Stimulated activated CD8-positive, alpha-beta memory T cell treated with anti-CD3 and anti-CD28 coated beads, Interleukin-7, amount 100 ng/mL, for 4 hours (primary cell): ENCODE measurements around the gene CIROP.
A peak's percentile ranks its signal among the peaks of the same experiment; 100 is the strongest.

Experiments
- DNase-seq, 2 donors: peaks; one replicate each; pipeline ENCODE4 v3.0.0-alpha.2; 2020; ENCODE audit warnings: low read depth in 2 of 2

CIROP gene

DNA sequence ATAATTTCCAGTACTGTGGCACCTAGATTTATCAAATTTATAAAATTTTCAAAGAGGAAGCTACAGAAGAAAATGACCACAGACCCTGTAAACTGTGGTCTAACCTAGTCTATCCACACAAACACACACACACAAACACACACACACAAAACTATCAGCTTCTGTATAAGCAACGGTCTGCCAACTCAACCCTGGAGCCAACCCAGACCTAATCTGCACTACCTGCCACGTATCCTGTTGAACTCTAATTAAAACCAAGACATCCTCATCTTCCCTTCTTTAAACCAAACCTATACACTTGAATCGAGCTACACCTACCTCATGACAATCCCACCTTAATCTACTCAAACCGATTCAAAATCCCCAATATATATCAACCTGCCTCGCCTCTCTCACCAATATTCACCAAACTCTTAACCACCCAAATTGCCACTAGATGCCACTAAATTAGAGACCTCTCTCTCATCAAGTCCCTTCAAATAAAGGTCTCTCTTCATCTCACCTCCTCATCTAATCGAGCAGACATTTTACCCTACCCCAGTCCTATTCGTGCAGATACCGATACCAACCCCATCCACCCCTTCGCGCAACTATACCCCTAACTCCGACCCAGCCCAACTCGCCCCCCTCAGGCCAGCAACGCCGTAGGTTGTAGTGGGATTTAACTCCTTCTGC, 10.7 kb downstream of the CIROP start:
- DNase-seq: peak in 1 of 2 donors; percentile 67

DNA sequence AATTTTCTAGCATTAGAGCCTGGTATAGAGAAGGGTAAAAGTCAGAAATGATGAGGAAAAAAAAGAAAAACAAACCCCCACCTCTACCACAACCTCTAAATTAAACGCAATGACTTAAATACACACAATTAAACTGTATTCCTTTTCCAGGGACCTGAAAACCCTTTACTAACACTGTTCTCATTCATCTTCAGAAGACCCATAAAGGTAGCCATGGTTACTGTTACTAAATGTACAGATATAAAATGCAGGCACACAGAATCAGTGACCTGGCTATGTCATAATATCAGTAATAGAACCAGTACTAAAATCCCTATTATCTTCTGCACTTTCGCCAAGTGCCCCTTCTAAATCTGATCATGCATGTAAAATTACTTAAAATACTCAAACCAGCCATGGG, 11.3 kb downstream of the CIROP start:
- no peak for DNase-seq

DNA sequence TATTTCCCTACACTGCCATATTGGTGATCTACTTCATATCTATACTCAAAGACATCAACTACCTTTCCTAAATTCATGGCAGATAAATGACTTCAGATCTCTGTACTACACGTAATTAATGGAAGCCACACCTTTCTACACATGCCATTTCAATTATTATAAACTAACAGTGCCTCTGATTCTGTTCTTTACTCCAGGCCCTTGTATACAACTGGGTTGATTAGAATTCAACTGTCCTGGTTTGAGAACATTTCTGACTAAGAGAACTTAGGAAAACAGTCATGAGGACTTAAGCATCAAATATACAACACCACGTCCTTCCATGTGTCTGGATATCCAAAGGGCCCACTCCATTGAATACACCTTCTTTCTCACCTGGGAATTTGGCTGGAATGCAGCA, 11.7 kb downstream of the CIROP start:
- no peak for DNase-seq

DNA sequence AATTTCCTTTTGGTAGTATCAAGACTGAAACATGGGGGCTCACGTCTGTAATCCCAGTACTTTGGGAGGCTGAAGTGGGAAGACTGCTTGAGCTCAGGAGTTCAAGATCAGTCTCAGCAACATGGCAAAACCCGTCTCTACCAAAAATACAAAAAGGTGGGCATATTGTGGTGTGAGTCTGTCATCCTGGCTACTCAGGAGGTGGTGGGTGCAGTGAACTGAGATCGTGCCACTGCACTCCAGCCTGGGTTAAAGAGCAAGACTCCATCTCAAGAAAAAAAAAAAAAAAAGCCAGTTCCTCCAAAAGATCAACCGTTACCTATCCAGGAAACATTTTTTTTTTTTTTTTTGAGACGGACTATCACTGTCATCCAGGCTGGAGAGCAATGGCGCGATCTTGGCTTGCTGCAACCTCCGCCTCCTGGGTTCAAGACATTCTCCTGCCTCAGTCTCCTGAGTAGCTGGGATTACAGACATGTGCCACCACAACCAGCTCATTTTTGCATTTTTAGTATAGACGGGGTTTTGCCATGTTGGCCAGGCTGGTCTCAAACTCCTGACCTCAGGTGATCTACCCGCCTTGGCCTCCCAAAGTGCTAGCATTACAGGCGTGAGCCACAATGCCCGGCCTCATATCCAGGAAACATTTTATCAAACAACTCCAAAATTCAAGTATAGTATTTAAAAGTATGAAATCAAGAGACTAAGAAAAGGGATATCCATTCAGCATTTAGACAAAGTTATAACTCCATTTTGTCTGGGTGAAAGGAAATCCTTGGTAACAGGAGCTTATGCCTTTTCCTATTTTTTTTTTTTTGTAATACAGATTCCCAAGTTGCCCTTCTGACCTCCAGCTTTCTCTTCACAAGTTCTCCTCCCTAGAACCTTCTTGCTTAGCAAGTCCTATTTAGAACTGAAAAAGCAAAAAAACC, 13.2 kb downstream of the CIROP start:
- no peak for DNase-seq

DNA sequence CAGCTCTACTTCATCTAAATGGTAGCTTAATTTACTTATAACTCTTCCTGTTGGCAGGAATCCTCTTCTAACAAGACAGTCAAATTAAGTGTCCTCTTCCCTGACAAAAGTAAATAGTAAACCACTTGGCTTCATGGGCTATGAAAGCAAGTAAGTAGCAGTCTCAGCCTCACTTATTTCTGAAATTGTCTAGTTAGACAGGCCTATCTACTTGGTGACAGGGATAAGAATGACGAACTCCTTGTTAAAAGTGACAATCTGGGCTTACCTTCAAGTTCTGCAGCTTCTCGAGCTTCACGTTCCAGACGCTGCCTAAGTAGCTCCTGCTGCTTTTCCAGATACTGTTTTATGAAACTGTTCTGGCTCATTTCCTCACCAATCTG, 14.5 kb downstream of the CIROP start:
- DNase-seq: no peak

DNA sequence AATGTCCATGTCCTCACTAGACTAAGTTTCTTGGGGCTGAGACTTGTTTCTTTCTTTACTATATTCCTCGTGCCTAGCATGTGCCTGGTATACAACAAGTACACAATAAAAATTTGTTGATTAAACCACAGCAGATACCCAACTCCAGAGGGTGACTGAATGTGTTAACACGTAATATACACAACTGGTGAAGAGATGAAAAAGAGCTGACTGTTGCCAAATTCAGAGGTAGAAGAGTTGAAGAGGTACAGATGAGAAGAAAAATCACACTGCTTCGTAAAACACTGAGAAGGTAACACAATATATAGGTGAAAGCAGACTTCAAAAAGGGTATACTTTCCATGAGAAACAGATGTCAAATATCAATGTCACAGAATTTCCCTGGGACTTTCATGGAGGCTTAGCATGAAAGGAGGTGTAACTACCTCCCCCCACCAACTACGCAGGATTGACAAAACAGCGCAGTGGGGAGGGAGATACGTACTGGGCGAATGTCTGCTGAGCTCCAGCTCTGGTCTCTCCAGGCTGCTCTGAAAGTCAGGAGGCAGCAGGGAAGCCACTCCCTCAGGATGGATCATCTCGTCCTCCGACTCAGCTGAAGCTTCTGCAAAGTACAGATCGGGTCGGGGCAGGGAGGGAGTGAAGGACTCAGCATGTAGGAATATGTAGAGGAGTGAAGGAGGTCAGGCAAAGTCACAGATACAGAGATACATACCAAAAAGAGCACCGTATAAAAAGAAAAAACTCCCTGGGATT, 15.1 kb downstream of the CIROP start:
- no peak for DNase-seq

DNA sequence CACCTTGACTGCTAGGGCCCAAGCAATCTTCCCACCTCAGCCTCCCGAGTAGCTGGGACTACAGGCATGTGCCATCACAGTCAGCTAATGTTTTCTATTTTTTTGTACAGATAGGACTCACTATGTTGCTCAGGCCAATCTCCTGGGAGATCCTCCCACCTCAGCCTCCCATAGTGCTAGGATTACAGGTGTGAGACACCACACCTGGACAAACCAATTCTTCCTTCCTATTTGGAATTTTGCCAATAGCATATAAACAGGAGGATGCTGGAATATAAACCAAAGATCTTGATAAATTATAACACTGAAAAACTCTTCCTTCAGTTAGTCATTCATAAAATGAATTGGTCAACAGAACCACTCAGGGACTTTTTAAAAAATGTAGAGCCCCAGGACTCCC, 18.2 kb downstream of the CIROP start:
- no peak for DNase-seq

DNA sequence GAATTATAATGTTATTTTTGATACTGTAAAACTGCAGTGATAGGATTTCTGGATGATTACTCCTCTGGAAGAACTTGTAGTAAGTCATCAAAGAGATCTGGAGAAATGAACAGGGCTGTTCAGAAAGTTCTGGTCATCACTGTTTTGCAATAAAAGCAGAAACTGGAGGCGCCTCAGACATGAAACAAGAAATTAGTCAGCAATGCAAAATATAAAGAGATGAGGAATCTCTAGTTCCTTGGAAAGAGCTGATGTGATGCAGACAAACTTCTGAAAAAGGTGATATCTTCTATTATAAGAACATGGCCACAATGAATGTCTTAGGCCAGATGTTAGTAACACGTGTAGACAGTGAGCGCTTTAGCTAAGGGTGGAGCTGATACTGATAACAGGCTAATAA, 19.3 kb downstream of the CIROP start:
- no peak for DNase-seq

DNA sequence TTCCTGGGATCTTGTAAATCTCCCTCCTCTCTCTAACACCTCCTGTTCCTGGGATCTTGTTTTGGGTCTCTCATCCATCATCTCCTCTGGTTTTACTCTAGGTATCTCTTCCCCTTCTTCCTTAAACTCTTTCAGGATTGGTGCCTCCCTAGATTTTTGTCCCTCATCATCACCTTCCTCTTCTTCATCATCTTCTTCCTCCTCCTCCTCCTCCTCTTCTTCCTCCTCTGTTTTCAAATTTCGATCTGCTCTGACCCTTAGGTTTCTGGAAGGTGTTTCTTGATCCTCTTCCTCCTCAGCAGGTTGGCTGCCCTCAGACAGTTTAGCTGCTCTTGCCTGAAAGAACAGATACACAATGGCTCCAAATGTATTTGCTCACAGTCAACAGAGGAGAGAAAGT, 24.3 kb downstream of the CIROP start:
- DNase-seq: no peak

DNA sequence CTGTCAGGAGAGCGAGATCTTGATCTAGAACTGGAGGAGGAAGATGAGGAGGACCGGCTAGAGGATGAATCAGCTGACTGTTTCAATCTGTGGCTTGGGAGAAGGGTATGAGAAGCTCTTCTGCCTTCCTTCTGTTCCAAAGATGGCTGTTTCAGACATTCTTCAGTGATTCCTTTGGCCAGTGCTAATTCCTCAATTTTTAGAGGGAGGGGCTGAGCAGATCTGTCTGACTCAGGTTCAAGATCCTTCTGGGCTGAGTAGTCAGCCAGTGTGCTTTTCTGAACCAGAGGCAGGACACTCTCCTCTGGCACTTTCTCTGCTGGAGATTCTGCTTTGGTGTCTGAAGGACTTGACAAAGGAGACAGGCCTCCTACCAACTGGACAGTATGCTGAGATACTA, 25.1 kb downstream of the CIROP start:
- no peak for DNase-seq

DNA sequence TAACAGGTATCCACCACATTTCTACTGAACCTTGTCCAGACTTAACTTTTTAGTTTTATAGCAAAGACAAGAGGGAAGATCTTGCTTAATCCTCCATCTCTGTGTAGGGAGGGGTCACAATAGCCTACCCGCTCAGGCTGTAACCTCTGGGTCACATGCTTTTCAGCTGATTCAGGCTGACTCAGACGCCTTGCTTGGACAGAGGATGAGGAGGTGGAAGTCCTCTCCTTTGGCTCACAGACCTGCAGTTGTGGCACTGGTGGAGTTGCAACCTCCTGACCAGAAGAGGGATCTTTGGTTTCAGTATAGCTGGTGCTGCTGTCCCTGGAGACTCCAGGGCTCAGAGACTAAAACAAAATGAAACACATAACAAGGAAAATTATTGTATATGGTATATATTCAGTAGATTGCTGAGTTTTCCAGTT, 26.1 kb downstream of the CIROP start:
- DNase-seq: no peak

DNA sequence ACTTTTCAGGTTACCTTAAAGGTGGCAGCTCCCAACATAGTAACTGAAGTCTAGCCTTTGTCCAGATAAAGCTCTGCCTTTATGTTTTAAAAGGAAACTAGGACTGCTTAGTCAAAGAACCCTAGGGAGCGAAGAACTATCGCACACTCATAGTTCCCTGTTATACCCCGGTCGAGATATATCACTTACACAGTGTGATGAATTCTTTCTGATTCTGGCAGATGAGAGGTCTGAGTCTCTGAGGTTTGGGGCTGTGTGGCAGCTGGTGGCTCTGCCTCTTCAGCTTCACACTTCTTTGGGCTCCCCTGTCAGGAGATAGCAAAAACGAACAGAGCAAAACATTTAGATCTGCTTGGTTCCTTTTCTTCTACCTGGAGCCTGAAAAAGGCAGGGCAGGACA, 26.8 kb downstream of the CIROP start:
- DNase-seq: no peak

DNA sequence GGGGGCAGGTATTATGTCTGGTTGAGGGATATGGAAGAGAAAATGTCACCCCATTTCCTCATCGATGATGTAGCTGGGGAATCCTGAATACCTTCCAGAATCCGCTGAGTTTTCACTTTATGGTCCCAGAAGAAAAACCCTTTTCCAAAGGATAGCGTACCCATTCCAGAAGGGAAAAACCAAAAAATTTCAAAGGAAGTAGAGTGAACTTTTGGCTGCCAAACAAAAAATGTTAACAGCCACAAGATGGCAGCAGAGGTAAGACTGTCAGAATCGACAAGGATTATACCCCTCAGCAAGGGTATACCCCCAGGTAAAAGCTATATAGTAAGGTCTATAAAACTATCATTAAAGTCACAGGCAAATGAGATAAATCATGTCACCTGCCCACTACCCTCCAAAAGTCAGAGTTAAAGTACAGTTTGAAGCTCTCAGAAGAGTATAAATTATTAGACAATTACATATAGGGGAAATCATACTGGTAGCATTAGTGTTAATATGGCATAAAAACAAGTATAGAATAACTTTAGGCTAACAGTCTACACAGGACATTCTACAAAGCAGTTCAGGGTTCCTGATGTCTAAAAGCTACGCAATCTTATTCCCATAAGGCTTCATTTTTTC, 27.9 kb downstream of the CIROP start:
- no peak for DNase-seq

DNA sequence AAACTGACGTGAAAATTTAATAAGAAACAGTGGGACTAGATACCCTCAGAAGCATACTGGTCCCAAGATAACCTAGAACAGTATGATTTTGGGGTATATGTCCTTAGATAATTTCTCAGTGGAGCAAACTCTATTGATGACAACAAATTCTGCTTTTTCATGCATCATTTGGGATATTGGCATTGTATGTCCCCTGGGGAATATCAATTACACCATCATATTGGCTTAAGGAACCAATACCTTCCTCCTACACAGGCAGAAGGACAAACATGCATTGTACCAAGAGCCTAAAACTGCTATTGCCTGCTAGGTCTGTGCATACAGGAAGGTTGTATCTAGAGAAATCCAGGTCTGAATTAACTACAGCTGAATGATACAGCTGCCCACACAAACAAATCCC, 29.9 kb downstream of the CIROP start:
- DNase-seq: no peak

DNA sequence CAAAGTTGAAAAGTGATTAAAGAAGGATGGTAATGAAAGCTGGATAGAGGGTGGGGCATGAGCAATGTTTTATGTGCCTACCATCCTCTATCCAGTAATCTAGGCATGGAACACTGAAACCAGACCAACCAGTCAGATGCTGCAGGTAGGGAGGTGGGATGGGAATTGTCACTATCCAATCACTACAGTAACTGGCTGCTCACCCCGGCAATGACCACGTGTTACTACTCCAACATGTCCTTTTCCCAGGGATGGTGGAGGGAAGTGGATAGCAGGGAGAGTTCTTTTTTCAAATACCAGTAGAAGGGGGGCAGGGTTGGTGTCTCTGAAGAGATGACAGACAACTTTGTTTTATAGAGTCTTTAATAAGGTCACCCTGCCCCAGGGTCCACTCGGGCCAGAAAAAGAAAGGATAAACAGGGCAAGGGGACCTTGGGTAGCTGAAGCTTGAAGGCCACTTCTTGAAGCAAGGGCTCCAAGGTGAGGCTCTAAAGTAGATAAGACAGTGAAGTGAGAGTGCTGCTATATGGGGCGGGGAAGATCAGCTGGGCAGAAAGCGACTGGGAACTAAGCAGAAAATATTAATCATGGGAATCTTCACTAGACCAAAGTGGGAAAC, 32.8 kb downstream of the CIROP start:
- no peak for DNase-seq

DNA sequence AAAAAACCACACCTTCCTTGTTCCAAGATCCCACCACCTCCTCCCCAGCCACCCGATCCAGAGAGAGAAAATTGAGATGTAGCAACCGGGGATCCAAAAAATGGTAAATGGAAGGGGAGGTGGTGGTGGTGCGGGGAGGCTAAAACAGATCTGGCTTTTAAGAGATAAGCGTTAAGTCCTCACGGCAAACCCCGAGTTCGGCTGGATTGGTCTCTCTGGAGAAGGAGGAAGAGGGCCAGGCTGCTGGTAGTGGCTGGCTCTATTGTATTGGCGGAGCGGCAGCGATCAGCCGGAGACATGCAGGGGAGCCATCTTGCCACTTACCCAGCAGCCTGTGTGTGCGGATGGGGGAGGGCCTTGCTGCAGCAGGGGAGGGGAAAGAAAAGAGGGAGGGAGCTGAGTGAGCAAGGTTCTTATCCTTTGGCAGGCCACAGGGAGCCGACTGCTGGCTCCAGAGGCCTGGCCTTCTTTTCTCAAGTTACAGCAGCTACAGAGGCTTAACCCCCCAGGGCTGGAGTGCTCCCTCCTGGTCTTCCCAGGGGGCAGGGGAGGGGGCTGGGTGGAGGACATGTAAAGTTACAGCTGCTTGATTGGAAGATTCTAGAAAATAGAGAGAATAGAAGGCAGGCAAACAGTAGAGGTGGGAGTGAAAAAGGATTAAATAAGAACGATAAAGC, 33.4 kb downstream of the CIROP start:
- DNase-seq: peak; percentile 53 to 64

DNA sequence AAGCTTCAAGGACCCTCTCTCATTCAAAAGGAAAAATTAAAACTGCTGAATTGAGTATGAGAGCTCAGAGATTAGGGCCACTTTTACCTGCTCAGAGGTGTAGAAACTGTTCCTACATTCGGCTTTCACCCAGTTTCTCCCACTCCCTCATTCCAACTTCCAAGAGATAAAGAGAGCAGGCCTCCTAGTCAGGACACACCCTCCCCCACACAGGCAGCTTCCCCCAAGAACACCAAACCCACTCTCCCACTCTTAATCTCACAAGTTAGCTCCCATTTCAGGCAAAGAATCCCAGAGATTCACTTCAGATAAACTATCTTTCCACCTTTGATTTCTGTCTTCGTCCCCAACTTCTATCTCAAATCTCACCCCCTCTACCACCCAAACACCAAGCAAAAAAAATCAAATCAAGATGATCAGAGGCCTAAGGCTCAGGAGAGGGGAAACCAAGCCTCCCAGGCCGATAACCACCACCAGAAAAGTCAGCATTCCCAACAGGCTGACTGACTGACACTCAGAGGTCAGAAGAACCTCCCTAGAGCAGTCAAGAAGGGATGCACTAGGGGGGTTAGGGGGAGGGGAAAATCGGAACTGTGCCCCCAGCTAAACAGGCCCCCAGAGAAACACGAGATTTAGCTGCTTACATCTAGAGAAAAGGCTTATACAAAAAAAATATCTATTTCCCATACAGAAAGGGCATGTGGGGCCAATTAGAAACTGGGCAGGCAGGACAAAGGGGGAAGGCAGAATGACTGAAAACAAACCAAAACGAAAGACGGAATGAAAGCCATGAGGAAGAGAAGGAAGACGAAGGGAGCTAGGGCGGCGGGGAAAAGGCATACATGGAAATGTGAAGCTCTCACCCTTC, 34.3 kb downstream of the CIROP start:
- no peak for DNase-seq

DNA sequence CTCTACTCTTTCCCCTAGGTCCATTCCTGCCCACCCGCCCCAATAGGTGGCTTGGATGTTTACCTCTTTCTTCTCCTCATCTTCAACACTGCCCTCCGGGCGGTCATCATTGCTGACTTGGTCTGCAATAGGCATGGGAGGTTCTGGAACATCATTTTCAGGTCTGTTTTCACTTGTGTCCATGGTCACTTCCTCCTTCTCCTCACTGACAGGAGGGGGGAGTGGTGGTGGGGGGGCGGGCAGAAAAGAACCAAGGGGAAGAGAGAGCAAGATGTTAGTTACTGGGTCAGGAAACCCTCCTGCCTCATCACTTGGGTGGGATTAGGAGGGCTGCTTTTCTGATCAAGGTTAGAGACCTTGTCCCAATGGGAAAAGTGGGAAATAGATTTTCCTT, 35.4 kb downstream of the CIROP start:
- no peak for DNase-seq

DNA sequence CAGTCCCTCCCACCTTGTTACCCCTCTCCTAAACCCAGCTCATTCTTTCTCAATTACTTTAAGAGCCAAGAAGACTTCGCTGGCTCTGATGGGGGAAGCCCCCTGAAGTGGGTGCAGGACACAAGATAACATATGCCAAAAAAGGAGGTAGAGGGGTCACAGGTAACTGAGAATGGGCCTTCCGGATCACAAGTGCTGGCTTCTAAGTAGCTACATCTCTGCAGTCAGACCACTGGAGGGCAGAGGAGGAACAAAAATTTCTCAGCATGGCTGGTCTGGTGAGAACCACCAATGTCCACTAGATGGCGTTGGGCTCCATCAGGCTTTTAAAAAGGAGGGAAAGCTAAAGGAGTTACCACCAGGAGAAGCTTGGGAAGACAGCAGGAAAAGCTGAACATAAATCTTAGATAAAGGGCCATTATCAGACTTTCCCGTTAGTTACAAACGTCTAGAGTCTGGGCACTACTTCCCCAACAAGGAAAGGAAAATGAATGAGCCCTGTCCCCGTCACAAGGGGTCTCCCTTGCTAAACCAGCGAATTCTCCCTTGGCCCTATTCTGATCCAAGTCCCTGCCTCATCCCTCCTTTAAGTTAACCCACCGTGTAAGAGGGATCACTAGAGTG, 35.9 kb downstream of the CIROP start:
- peak; percentile 34 to 45 for DNase-seq
